ENCODE data around the gene CDH11. TPM values are rescaled to one million over a fixed set of nuclear protein-coding genes. Genes with fewer than 3 reads are reported as not detected.

The CDH11 gene
- total and polyA plus RNA-seq, 8 donors = 2.2 to 171 (median 15.2) TPM

- no peak for TF ChIP-seq EP300 (IDR thresholded peaks at IDR 0.05)
- TF ChIP-seq POLR2A (IDR thresholded peaks at IDR 0.05) = no peak
- no peak for TF ChIP-seq POLR2AphosphoS5 (IDR thresholded peaks at IDR 0.05)
- no peak for TF ChIP-seq CTCF (IDR thresholded peaks at IDR 0.05)
- 83 to 90% (median 88%) methylated on average over 2 of the region's 2 CpGs for WGBS, 5 donors
- DNase-seq = no peak
- Histone ChIP-seq H3K27me3 (no peaks in the 10 kb centered on the region), H3K36me3 (no peaks in the 10 kb centered on the region), H3K9me3 (no peaks in the 10 kb centered on the region), H3K27ac (no peak overlapping the region), H3K4me3 (no peak overlapping the region), H3K4me1 (peaks cover 0 to 9% (median 0%) of the 10 kb centered on the region in 4 donors)
- intact Hi-C loops (cut with DNase I; ENCODE audit: low total_unique reads) = no loop called here
These were observed 42.3 kb downstream of the CDH11 start for GRCh38 chr16:65079549-65079948.

GRCh38 chr16:65077181-65077580 lies 44.7 kb downstream of the CDH11 start:
- Histone ChIP-seq H3K27ac (no peak overlapping the region), H3K4me1 (peaks cover 0 to 15% (median 2%) of the 10 kb centered on the region in 4 donors), H3K27me3 (no peaks in the 10 kb centered on the region), H3K36me3 (no peaks in the 10 kb centered on the region), H3K4me3 (no peak overlapping the region), H3K9me3 (no peaks in the 10 kb centered on the region)
- intact Hi-C loops (cut with DNase I; ENCODE audit: low total_unique reads) = no loop called here
- DNase-seq = no peak
- 84 to 95% (median 91%) methylated on average over 1 of the region's 1 CpG for WGBS, 5 donors
- TF ChIP-seq EP300 (IDR thresholded peaks at IDR 0.05) (no peak), POLR2AphosphoS5 (IDR thresholded peaks at IDR 0.05) (no peak), POLR2A (IDR thresholded peaks at IDR 0.05) (no peak), CTCF (IDR thresholded peaks at IDR 0.05) (no peak)

- no peak for DNase-seq
These were observed 46.0 kb downstream of the CDH11 start for GRCh38 chr16:65075877-65076276.

GRCh38 chr16:65071433-65072311 lies 50.2 kb downstream of the CDH11 start:
- H3K27me3 ChIP-seq = no peaks in the 10 kb centered on the region
- H3K36me3 ChIP-seq = no peaks in the 10 kb centered on the region
- 66 to 78% (median 73%) methylated on average over 17 to 24 of the region's 24 CpGs for WGBS, 5 donors
- H3K9me3 ChIP-seq = no peaks in the 10 kb centered on the region
- peak overlapping the region in 4 of 5 donors; percentile 67 to 75 (median 72) for H3K27ac ChIP-seq
- DNase-seq = peak in 1 of 2 donors; percentile 16
- peak overlapping the region in 3 of 4 donors; percentile 12 to 24 (median 20) for H3K4me3 ChIP-seq
- H3K4me1 ChIP-seq = peaks cover 0 to 40% (median 15%) of the 10 kb centered on the region in 4 donors
- TF ChIP-seq POLR2AphosphoS5 (IDR thresholded peaks at IDR 0.05) = peak in 2 of 3 donors; percentile 13 to 43
- no peak for TF ChIP-seq EP300 (IDR thresholded peaks at IDR 0.05)
- intact Hi-C loops (cut with DNase I; ENCODE audit: low total_unique reads) = no loop called here

More at GRCh38 chr16:65075877-65076276, 46.0 kb downstream of the CDH11 start:
- Histone ChIP-seq H3K4me1 (peaks cover 0 to 28% (median 7%) of the 10 kb centered on the region in 4 donors), H3K9me3 (no peaks in the 10 kb centered on the region), H3K36me3 (no peaks in the 10 kb centered on the region), H3K27me3 (no peaks in the 10 kb centered on the region), H3K27ac (no peak overlapping the region), H3K4me3 (no peak overlapping the region)
- intact Hi-C loops (cut with DNase I; ENCODE audit: low total_unique reads) = no loop called here
- no peak for TF ChIP-seq EP300 (IDR thresholded peaks at IDR 0.05)
- no peak for TF ChIP-seq CTCF (IDR thresholded peaks at IDR 0.05)
- no peak for TF ChIP-seq POLR2AphosphoS5 (IDR thresholded peaks at IDR 0.05)
- no peak for TF ChIP-seq POLR2A (IDR thresholded peaks at IDR 0.05)
- WGBS, 5 donors = 72 to 82% (median 77%) methylated on average over 2 of the region's 2 CpGs

Measured in stomach (tissue), 9 donors.